GM12873 (cell line): Measurements from ENCODE around the gene ADIRF.

Source experiments
- CTCF ChIP-seq: IDR thresholded peaks from 2 replicates; pipeline ENCODE4 v1.5.1; 2012; ENCODE audit warnings: low read depth, mild to moderate bottlenecking, moderate library complexity, low read length, control low read depth; ENCODE audit not compliant: insufficient read depth; ENCODE audit errors: missing control alignments

The ADIRF gene

GRCh38 chr10:86968271-86968993, at the start of gene ADIRF:
Gene ADIRF, plus strand, starts transcription at chr10:86968482. Its CDS starts 63 bp downstream, at chr10:86968545.
- no peak for TF ChIP-seq CTCF

GRCh38 chr10:86922553-86922961, 45.7 kb upstream of the ADIRF start:
- no peak for TF ChIP-seq CTCF

- TF ChIP-seq CTCF, result no peak
Measured at GRCh38 chr10:86929468-86930380, 38.6 kb upstream of the ADIRF start.

GRCh38 chr10:86931872-86932271, 36.4 kb upstream of the ADIRF start:
- TF ChIP-seq CTCF, result no peak

- no peak for TF ChIP-seq CTCF
Measured at GRCh38 chr10:86932674-86933073, 35.6 kb upstream of the ADIRF start.

- TF ChIP-seq CTCF, result no peak
Measured at GRCh38 chr10:86936661-86937501, 31.4 kb upstream of the ADIRF start.
